Psoas muscle (tissue), 8 donors: ENCODE data around the gene HNF1A. TPM values are rescaled to one million over a fixed set of nuclear protein-coding genes. Genes with fewer than 3 reads are reported as not detected.

Source experiments
- ATAC-seq, 4 donors: fragments of 200-7000 bp; cut with Tn5 transposase; one replicate each; pipeline ENCODE4 v1.9.1; 2020; ENCODE audit warnings: moderate library complexity in 3 of 4, mild to moderate bottlenecking in 2 of 4
- DNase-seq, 2 donors: peaks; one replicate each; pipeline ENCODE4 v3.0.0-alpha.2; 2020
- H3K27ac ChIP-seq: fragments of 200-600 bp; one replicate; pipeline ENCODE4 v1.8.0; 2022
- H3K27me3 ChIP-seq, 3 donors: fragments of 200-600 bp in 1 of 3; one replicate each; pipeline versions ENCODE4 v1.6.1 to v1.8.0; 2013 to 2022; ENCODE audit warnings: low read length in 2 of 3, mild to moderate bottlenecking in 2 of 3, moderate library complexity in 1 of 3; ENCODE audit not compliant: insufficient read depth in 3 of 3
- H3K36me3 ChIP-seq, 2 donors: fragments of 200-600 bp in 1 of 2; one replicate each; pipeline versions ENCODE4 v1.6.1 to v1.8.0; 2013 to 2022; ENCODE audit warnings: low read depth in 1 of 2, mild to moderate bottlenecking in 1 of 2, moderate library complexity in 1 of 2; ENCODE audit not compliant: insufficient read depth in 1 of 2
- H3K4me1 ChIP-seq: fragments of 200-600 bp; one replicate; pipeline ENCODE4 v1.8.0; 2022
- H3K4me3 ChIP-seq: fragments of 200-600 bp; one replicate; pipeline ENCODE4 v1.8.0; 2022; ENCODE audit warnings: mild to moderate bottlenecking
- H3K9me3 ChIP-seq: fragments of 200-600 bp; one replicate; pipeline ENCODE4 v1.8.0; 2022
- WGBS, 3 donors: extraction: QIAGEN DNeasy Blood & Tissue Kit; methylation state at CpG; one replicate each; pipeline versions ENCODE4 v1.1.6 to v1.1.7; 2013; 5-methylcytosine and 5-hydroxymethylcytosine counted together
- intact Hi-C, 2 donors: fragments of 100-400 bp; cut with DNase I; formaldehyde crosslinking; loops; one replicate each; pipeline versions ENCODE4 v1.11.0 to v1.14.2; 2022
- polyA plus RNA-seq, 3 donors: library from polyadenylated mRNA; stranded (reverse); fragments of 200-250 nt; gene quantifications; one replicate each; pipeline ENCODE4 v1.2.3, GENCODE V29; 2013
- total RNA-seq, 4 donors: library from RNA; stranded (reverse); fragmentation: NEBNext Ultra II Directional in 2 of 4; extraction: Animal tissue kit (Norgen Biotek cat#: 25700) in 2 of 4; gene quantifications; one replicate each; pipeline versions ENCODE4 v1.2.1 to v1.2.4, GENCODE V29; 2021 to 2023
- TF ChIP-seq, protein P1 (sequence below): fragments of 200-600 bp; IDR thresholded peaks from one replicate; pipeline ENCODE4 v1.8.0; 2022; ENCODE audit warnings: antibody characterized with exemption
- donor health status: healthy with polysubstance abuse.
- donor health status: DM: no; HTN: no; CAD: no; lungs with moderate emphysema.
- donor health status: Bipolar disorder and iron deficiency.
- donor health status: healthy.
- donor health status: DM: yes; HTN: yes; CAD: no.
- donor health status: DM: no; HTN: no; CAD: no.
- donor health status: DM: no; HTN: no; CAD: no.
- donor health status: DM: yes; HTN: yes; CAD: no.

The HNF1A gene
- total and polyA plus RNA-seq, 7 donors = 0.07 to 0.18 TPM; not detected in 5

DNA sequence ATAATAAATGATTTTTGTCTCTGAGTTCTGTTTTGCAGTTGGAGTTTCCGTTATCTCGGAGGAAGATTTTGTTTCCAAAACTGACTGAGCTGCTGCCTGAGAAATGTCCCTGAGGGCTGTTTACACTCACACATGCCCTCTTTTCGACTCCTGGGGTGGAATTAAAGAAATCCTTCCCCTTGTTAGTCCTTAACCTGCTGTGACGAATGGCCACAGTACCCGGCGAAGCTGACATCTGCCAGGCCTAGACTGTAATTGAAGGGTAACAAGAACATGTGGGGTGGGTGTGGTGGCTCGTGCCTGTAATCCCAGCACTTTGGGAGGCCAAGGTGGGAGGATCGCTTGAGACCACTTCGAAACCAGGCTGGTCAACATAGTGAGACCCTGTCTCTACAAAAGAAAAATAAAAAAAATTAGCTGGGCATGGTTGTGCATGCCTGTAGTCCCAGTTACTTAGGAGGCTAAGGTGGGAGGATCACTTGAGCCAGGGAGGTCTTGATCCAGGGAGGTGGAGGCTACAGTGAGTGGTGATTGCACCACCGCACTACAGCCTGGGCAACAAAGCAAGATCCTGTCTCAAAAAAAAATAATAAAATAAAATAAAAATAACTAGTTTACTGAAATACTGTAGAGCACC lies 52.4 kb downstream of the HNF1A start:
- 40 to 49% (median 48%) methylated on average over 10 of the region's 10 CpGs for WGBS, 3 donors
- TF ChIP-seq, protein P1, sequence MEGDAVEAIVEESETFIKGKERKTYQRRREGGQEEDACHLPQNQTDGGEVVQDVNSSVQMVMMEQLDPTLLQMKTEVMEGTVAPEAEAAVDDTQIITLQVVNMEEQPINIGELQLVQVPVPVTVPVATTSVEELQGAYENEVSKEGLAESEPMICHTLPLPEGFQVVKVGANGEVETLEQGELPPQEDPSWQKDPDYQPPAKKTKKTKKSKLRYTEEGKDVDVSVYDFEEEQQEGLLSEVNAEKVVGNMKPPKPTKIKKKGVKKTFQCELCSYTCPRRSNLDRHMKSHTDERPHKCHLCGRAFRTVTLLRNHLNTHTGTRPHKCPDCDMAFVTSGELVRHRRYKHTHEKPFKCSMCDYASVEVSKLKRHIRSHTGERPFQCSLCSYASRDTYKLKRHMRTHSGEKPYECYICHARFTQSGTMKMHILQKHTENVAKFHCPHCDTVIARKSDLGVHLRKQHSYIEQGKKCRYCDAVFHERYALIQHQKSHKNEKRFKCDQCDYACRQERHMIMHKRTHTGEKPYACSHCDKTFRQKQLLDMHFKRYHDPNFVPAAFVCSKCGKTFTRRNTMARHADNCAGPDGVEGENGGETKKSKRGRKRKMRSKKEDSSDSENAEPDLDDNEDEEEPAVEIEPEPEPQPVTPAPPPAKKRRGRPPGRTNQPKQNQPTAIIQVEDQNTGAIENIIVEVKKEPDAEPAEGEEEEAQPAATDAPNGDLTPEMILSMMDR = no peak
- intact Hi-C loops = no loop called here

GRCh38 chr12:121033625-121034349 lies 55.4 kb downstream of the HNF1A start:
- no peak overlapping the region for H3K27ac ChIP-seq
- no peak for ATAC-seq
- H3K36me3 ChIP-seq = no peaks in the 10 kb centered on the region
- peaks cover 0 to 5% (median 3%) of the 10 kb centered on the region in 3 donors for H3K27me3 ChIP-seq
- WGBS, 3 donors = 80 to 82% (median 81%) methylated on average over 10 of the region's 10 CpGs
- no peak overlapping the region for H3K4me3 ChIP-seq
- peaks cover 3% of the 10 kb centered on the region for H3K4me1 ChIP-seq
- no peaks in the 10 kb centered on the region for H3K9me3 ChIP-seq
- no peak for DNase-seq
- TF ChIP-seq, protein P1 = no peak
- intact Hi-C loops = no loop called here

More for the DNA sequence above, 52.4 kb downstream of the HNF1A start:
- no peaks in the 10 kb centered on the region for H3K36me3 ChIP-seq
- H3K27ac ChIP-seq = no peak overlapping the region
- ATAC-seq = no peak
- no peak for DNase-seq
- no peak overlapping the region for H3K4me3 ChIP-seq
- H3K9me3 ChIP-seq = no peaks in the 10 kb centered on the region
- H3K27me3 ChIP-seq = no peaks in the 10 kb centered on the region
- H3K4me1 ChIP-seq = no peaks in the 10 kb centered on the region

DNA sequence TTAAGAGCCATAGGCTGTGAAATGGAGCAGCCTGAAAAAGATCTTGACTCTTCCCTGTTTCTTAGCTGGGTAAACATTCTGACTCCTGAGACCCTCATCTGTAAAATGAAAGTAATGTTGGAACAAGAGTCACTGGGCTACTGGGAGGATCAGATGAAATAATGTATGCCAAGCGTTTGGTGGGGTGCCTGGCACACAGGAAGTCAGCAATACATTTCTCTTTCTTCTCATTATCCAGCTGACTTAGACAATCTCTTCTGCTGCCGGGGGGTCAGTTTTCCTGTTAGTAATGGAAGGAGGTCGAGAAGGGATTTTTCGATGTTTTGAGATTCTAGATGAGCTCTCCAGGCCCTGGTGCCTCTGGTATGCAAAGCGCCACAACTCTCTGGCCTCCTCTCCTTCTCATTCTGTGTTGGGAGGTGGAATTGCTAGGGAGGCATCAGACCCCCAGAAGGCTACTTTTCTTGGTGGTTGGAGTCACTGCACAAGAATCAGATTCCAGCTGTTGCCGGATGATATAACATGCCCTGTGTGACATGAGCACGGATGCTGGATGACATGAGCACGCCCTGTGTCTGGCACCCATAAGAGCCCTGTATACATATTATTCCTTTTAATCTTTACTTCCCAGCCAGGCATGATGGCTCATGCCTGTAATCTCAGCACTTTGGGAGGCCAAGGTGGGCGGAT lies 56.4 kb downstream of the HNF1A start:
- DNase-seq = no peak
- intact Hi-C loops = no loop called here

GRCh38 chr12:121036810-121037326 lies 58.5 kb downstream of the HNF1A start:
- Histone ChIP-seq H3K4me3 (no peak overlapping the region), H3K27me3 (peaks cover 0 to 5% (median 3%) of the 10 kb centered on the region in 3 donors), H3K27ac (no peak overlapping the region), H3K36me3 (no peaks in the 10 kb centered on the region), H3K9me3 (no peaks in the 10 kb centered on the region), H3K4me1 (peaks cover 4% of the 10 kb centered on the region)
- 78 to 86% (median 82%) methylated on average over 6 of the region's 6 CpGs for WGBS, 3 donors
- ATAC-seq (no peak), DNase-seq (no peak)
- TF ChIP-seq, protein P1 = no peak
- intact Hi-C loops = no loop called here

More for the DNA sequence above, 56.4 kb downstream of the HNF1A start:
- no peaks in the 10 kb centered on the region for H3K9me3 ChIP-seq
- no peak overlapping the region for H3K27ac ChIP-seq
- TF ChIP-seq, protein P1 = no peak
- WGBS, 3 donors = 60 to 63% (median 62%) methylated on average over 9 of the region's 9 CpGs
- no peak for ATAC-seq
- H3K36me3 ChIP-seq = no peaks in the 10 kb centered on the region
- H3K27me3 ChIP-seq = peaks cover 0 to 5% (median 3%) of the 10 kb centered on the region in 3 donors
- no peak overlapping the region for H3K4me3 ChIP-seq
- peaks cover 4% of the 10 kb centered on the region for H3K4me1 ChIP-seq
